ENCODE results near the gene SEPTIN5. TPM values are rescaled to one million over a fixed set of nuclear protein-coding genes. Genes with fewer than 3 reads are reported as not detected.

The SEPTIN5 gene
- polyA plus RNA-seq, 1 of the 3 experiments (the other 2 are of a cell fraction), result 14.0 TPM

GRCh38 chr22:19668748-19669147, 45.6 kb upstream of the SEPTIN5 start:
- Histone ChIP-seq H3K9ac (no peak overlapping the region), H4K20me1 (ENCODE audit: insufficient read depth) (no peaks in the 10 kb centered on the region), H3K27ac (ENCODE audit: low read depth in 2 of 2, low read length in 1 of 2) (no peak overlapping the region), H3K79me2 (ENCODE audit: insufficient read depth) (no peaks in the 10 kb centered on the region), H3K4me3 (ENCODE audit: low read depth in 2 of 2, low read length in 1 of 2) (no peak overlapping the region), H3K4me1 (ENCODE audit: control insufficient read depth in 1 of 2, insufficient read depth in 2 of 2, low read depth in 1 of 2, low read length in 1 of 2) (peaks cover 7 to 15% of the 10 kb centered on the region in 2 experiments; a peak in 3 of 4 replicates), H3K4me2 (no peak overlapping the region), H2AFZ (ENCODE audit: low read depth) (no peak overlapping the region), H3K27me3 (ENCODE audit: insufficient read depth) (no peaks in the 10 kb centered on the region), H3F3A (replicated peaks; ENCODE audit: insufficient read depth) (peaks cover 4% of the 10 kb centered on the region), H3K9me3 (no peaks in the 10 kb centered on the region), H3K9me2 (no peaks in the 10 kb centered on the region), H3K36me3 (replicated peaks in 1 of 2; ENCODE audit: control insufficient read depth in 1 of 2, insufficient read depth in 2 of 2, low read length in 1 of 2) (no peaks in the 10 kb centered on the region)
- DNase-seq, result no peak
- 77% methylated on average over 10 of the region's 10 CpGs for WGBS (ENCODE audit: low lambda C conversion rate)
- ChIA-PET POLR2A (no interaction called here), CTCF (interaction anchor here (0.6 to 2.6 kb wide), 5 partner anchors 11 to 241 kb away, joined by 3 to 10 read pairs (median 6); no protein-coding TSS in a partner anchor)
- TF ChIP-seq POLR2AphosphoS5 (IDR thresholded peaks at IDR 0.05; ENCODE audit: low read depth, low read length), result no peak
- TF ChIP-seq SMC3 (IDR thresholded peaks at IDR 0.05; ENCODE audit: low read depth, low read length), result no peak
- TF ChIP-seq IRF3 (IDR thresholded peaks at IDR 0.05; ENCODE audit: low read depth, low read length), result no peak

GRCh38 chr22:19669570-19669969, 44.7 kb upstream of the SEPTIN5 start:
- Histone ChIP-seq H2AFZ (ENCODE audit: low read depth) (no peak overlapping the region), H3K9ac (no peak overlapping the region), H3K4me3 (ENCODE audit: low read depth in 2 of 2, low read length in 1 of 2) (no peak overlapping the region), H3K9me2 (no peaks in the 10 kb centered on the region), H3K27me3 (ENCODE audit: insufficient read depth) (no peaks in the 10 kb centered on the region), H3K4me1 (ENCODE audit: control insufficient read depth in 1 of 2, insufficient read depth in 2 of 2, low read depth in 1 of 2, low read length in 1 of 2) (peaks cover 6 to 10% of the 10 kb centered on the region in 2 experiments; a peak in 2 of 4 replicates), H4K20me1 (ENCODE audit: insufficient read depth) (no peaks in the 10 kb centered on the region), H3K4me2 (no peak overlapping the region), H3K79me2 (ENCODE audit: insufficient read depth) (no peaks in the 10 kb centered on the region), H3K9me3 (no peaks in the 10 kb centered on the region), H3F3A (replicated peaks; ENCODE audit: insufficient read depth) (peaks cover 4% of the 10 kb centered on the region), H3K27ac (ENCODE audit: low read depth in 2 of 2, low read length in 1 of 2) (no peak overlapping the region), H3K36me3 (replicated peaks in 1 of 2; ENCODE audit: control insufficient read depth in 1 of 2, insufficient read depth in 2 of 2, low read length in 1 of 2) (no peaks in the 10 kb centered on the region)
- 75% methylated on average over 4 of the region's 4 CpGs for WGBS (ENCODE audit: low lambda C conversion rate)
- no peak for TF ChIP-seq EP300 (IDR thresholded peaks at IDR 0.05; ENCODE audit: borderline replicate concordance in 1 of 2, low read depth in 1 of 2, low read length in 1 of 2)
- no peak for TF ChIP-seq MEF2A (IDR thresholded peaks at IDR 0.05; ENCODE audit: borderline replicate concordance, low read depth)
- TF ChIP-seq EZH2phosphoT487 (IDR thresholded peaks at IDR 0.05; ENCODE audit: borderline replicate concordance, low read depth), result no peak
- CTCF ChIA-PET, result interaction anchor here (0.6 to 2.6 kb wide), 5 partner anchors 10 to 241 kb away, joined by 3 to 10 read pairs (median 6); no protein-coding TSS in a partner anchor
- DNase-seq, result no peak
- POLR2A ChIA-PET, result no interaction called here

GRCh38 chr22:19671316-19671715, 43.0 kb upstream of the SEPTIN5 start:
- Histone ChIP-seq H3K4me3 (ENCODE audit: low read depth in 2 of 2, low read length in 1 of 2) (no peak overlapping the region), H3K79me2 (ENCODE audit: insufficient read depth) (no peaks in the 10 kb centered on the region), H3K27me3 (ENCODE audit: insufficient read depth) (no peaks in the 10 kb centered on the region), H3K27ac (ENCODE audit: low read depth in 2 of 2, low read length in 1 of 2) (no peak overlapping the region), H4K20me1 (ENCODE audit: insufficient read depth) (no peaks in the 10 kb centered on the region), H3K4me2 (no peak overlapping the region), H3K36me3 (replicated peaks in 1 of 2; ENCODE audit: control insufficient read depth in 1 of 2, insufficient read depth in 2 of 2, low read length in 1 of 2) (no peaks in the 10 kb centered on the region), H3F3A (replicated peaks; ENCODE audit: insufficient read depth) (peaks cover 4% of the 10 kb centered on the region), H2AFZ (ENCODE audit: low read depth) (no peak overlapping the region), H3K9me2 (no peaks in the 10 kb centered on the region), H3K9me3 (no peaks in the 10 kb centered on the region), H3K9ac (no peak overlapping the region), H3K4me1 (ENCODE audit: control insufficient read depth in 1 of 2, insufficient read depth in 2 of 2, low read depth in 1 of 2, low read length in 1 of 2) (peaks cover 0 to 2% of the 10 kb centered on the region in 2 experiments; a peak in 2 of 4 replicates)
- no peak for DNase-seq
- WGBS (ENCODE audit: low lambda C conversion rate), result 17% methylated on average over 3 of the region's 3 CpGs
- no peak for TF ChIP-seq EZH2phosphoT487 (IDR thresholded peaks at IDR 0.05; ENCODE audit: borderline replicate concordance, low read depth)
- TF ChIP-seq JUND (IDR thresholded peaks at IDR 0.05), result no peak
- no peak for TF ChIP-seq EP300 (IDR thresholded peaks at IDR 0.05; ENCODE audit: borderline replicate concordance in 1 of 2, low read depth in 1 of 2, low read length in 1 of 2)
- TF ChIP-seq SMC3 (IDR thresholded peaks at IDR 0.05; ENCODE audit: low read depth, low read length), result no peak
- TF ChIP-seq IRF3 (IDR thresholded peaks at IDR 0.05; ENCODE audit: low read depth, low read length), result no peak
- no peak for TF ChIP-seq CTCF (IDR thresholded peaks at IDR 0.05)
- TF ChIP-seq MAX (IDR thresholded peaks at IDR 0.05; ENCODE audit: low read depth), result no peak
- no peak for TF ChIP-seq RFX5 (IDR thresholded peaks at IDR 0.05; ENCODE audit: low read length)
- TF ChIP-seq FOSL2 (IDR thresholded peaks at IDR 0.05; ENCODE audit: borderline replicate concordance, low read depth), result no peak
- TF ChIP-seq RXRA (IDR thresholded peaks at IDR 0.05; ENCODE audit: borderline replicate concordance, low read depth), result no peak
- no peak for TF ChIP-seq USF1 (IDR thresholded peaks at IDR 0.05; ENCODE audit: borderline replicate concordance, low read depth)
- no peak for TF ChIP-seq RAD21 (IDR thresholded peaks at IDR 0.05; ENCODE audit: low read length)
- TF ChIP-seq POLR2AphosphoS5 (IDR thresholded peaks at IDR 0.05; ENCODE audit: low read depth, low read length), result no peak
- TF ChIP-seq MEF2A (IDR thresholded peaks at IDR 0.05; ENCODE audit: borderline replicate concordance, low read depth), result no peak
- no peak for TF ChIP-seq SIN3A (IDR thresholded peaks at IDR 0.05; ENCODE audit: borderline replicate concordance, low read depth, low read length)
- ChIA-PET POLR2A (no interaction called here), CTCF (no interaction called here)
